NCI-H2171 treated with DMSO at 0.1 percent for 48 hours (cell line): ENCODE measurements around the gene RBMS3.
"Not testable (repeated sequence)": the region's sequence is repeated elsewhere in the genome, so short reads cannot be mapped to it uniquely, and the experiment has no call there.

Source experiments
- DNase-seq: peaks from one replicate; lab custom pipeline; 2025; lab: John Stamatoyannopoulos, UW

Gene RBMS3

GRCh38 chr3:29430558-29430971 is 149.7 kb downstream of the RBMS3 start:
- no peak for DNase-seq

- DNase-seq, result no peak
Observed at GRCh38 chr3:29436612-29437323, 155.9 kb downstream of the RBMS3 start.

- no peak for DNase-seq
Observed at GRCh38 chr3:29438580-29438979, 157.7 kb downstream of the RBMS3 start.

- no peak for DNase-seq
Observed at GRCh38 chr3:29440413-29441305, 159.8 kb downstream of the RBMS3 start.

- DNase-seq, result no peak
Observed at GRCh38 chr3:29441422-29441821, 160.6 kb downstream of the RBMS3 start.

GRCh38 chr3:29447946-29448627 is 167.2 kb downstream of the RBMS3 start:
- no peak for DNase-seq

GRCh38 chr3:29451920-29452319 is 171.0 kb downstream of the RBMS3 start:
- no peak for DNase-seq

- DNase-seq, result no peak
Observed at GRCh38 chr3:29452934-29453283, 172.0 kb downstream of the RBMS3 start.

GRCh38 chr3:29453284-29454001 is 172.6 kb downstream of the RBMS3 start:
- DNase-seq, result peak; percentile 79

- peak; percentile 62 for DNase-seq
Observed at GRCh38 chr3:29454161-29454611, 173.3 kb downstream of the RBMS3 start.

GRCh38 chr3:29456901-29457300 is 176.0 kb downstream of the RBMS3 start:
- DNase-seq, result no peak

GRCh38 chr3:29463304-29463703 is 182.4 kb downstream of the RBMS3 start:
- DNase-seq, result no peak

- no peak for DNase-seq
Observed at GRCh38 chr3:29465836-29466235, 185.0 kb downstream of the RBMS3 start.

GRCh38 chr3:29466442-29466841 is 185.6 kb downstream of the RBMS3 start:
- DNase-seq, result no peak

- DNase-seq, result no peak
Observed at GRCh38 chr3:29468187-29468586, 187.3 kb downstream of the RBMS3 start.

- not testable (repeated sequence) for DNase-seq
Observed at GRCh38 chr3:29473481-29474170, 192.8 kb downstream of the RBMS3 start.

- no peak for DNase-seq
Observed at GRCh38 chr3:29475305-29475840, 194.5 kb downstream of the RBMS3 start.

- no peak for DNase-seq
Observed at GRCh38 chr3:29475854-29476253, 195.0 kb downstream of the RBMS3 start.

- DNase-seq, result no peak
Observed at GRCh38 chr3:29478611-29479010, 197.7 kb downstream of the RBMS3 start.

GRCh38 chr3:29481249-29481648 is 200.4 kb downstream of the RBMS3 start:
- no peak for DNase-seq
